ENCODE results near the gene TBC1D4.

- no peak for TF ChIP-seq CTCF (IDR thresholded peaks at IDR 0.05)
- no peak for TF ChIP-seq POLR2A (IDR thresholded peaks at IDR 0.05)
Measured at GRCh38 chr13:75508002-75508548, 26.1 kb upstream of the TBC1D4 start.
